Panc1 (cell line): ENCODE data around the gene CFAP410. TPM values are rescaled to one million over a fixed set of nuclear protein-coding genes. Genes with fewer than 3 reads are reported as not detected.

ENCODE experiments used
- ATAC-seq: fragments of 200-7000 bp; cut with Tn5 transposase; 2 replicates; pipeline ENCODE4 v1.9.1; 2020; ENCODE audit warnings: mild to moderate bottlenecking, moderate library complexity
- BruUV-seq: library from RNA; stranded (reverse); fragments of 400-500 nt; replicated peaks from 2 replicates; lab custom pipeline; 2021; lab: Mats Ljungman, UMichigan
- CTCF ChIA-PET: fragments of 300-600 bp; sonication (Branson Sonifier 250); formaldehyde crosslinking; loops from one replicate; lab custom pipeline; 2022; ENCODE audit warnings: antibody characterized with exemption; lab: Charles Lee
- POLR2A ChIA-PET: fragments of 300-600 bp; sonication (Branson Sonifier 250); formaldehyde crosslinking; loops from one replicate; lab custom pipeline; 2022; ENCODE audit warnings: antibody characterized with exemption; lab: Charles Lee
- DNase-seq: peaks from one replicate; pipeline ENCODE4 v3.0.0-alpha.2; 2010; ENCODE audit warnings: low read depth, low spot score
- H3K27ac ChIP-seq: 2 replicates; pipeline ENCODE4 v1.5.1; 2011; ENCODE audit warnings: mild to moderate bottlenecking, low read length, inconsistent platforms
- H3K27me3 ChIP-seq: fragments of 200-500 bp; sonication (Bioruptor generic); 2 replicates; pipeline ENCODE4 v1.6.0; 2014; ENCODE audit warnings: low read length, inconsistent platforms; ENCODE audit not compliant: control insufficient read depth, insufficient read depth
- H3K36me3 ChIP-seq: fragments of 200-500 bp; sonication (Bioruptor generic); 2 replicates; pipeline ENCODE4 v1.5.1; 2014; ENCODE audit warnings: inconsistent platforms, mild to moderate bottlenecking, low read length, moderate library complexity; ENCODE audit not compliant: control insufficient read depth, insufficient read depth
- H3K4me1 ChIP-seq: 2 replicates; pipeline ENCODE4 v1.5.1; 2011; ENCODE audit warnings: inconsistent platforms, mild to moderate bottlenecking, low read length, moderate library complexity; ENCODE audit not compliant: control insufficient read depth, insufficient read depth
- H3K4me3 ChIP-seq, 2 experiments: 2 replicates each; pipeline ENCODE4 v1.5.1; 2011 to 2012; ENCODE audit warnings: low read depth in 2 of 2, low read length in 2 of 2, mild to moderate bottlenecking in 2 of 2, inconsistent platforms in 1 of 2, moderate library complexity in 1 of 2
- H3K9me3 ChIP-seq: fragments of 200-500 bp; sonication (Bioruptor generic); 2 replicates; pipeline ENCODE4 v1.5.1; 2014; ENCODE audit warnings: low read depth, mild to moderate bottlenecking, inconsistent platforms, low read length, moderate library complexity; ENCODE audit not compliant: control insufficient read depth, insufficient read depth
- POLR2AphosphoS5 ChIP-seq: IDR thresholded peaks from 2 replicates; pipeline ENCODE4 v1.6.1; 2012; ENCODE audit warnings: mild to moderate bottlenecking, low read depth, low read length, moderate library complexity
- SIN3A ChIP-seq: IDR thresholded peaks from 2 replicates; pipeline ENCODE4 v1.6.1; 2012; ENCODE audit warnings: low read depth, mild to moderate bottlenecking, low read length, moderate library complexity, borderline replicate concordance; ENCODE audit not compliant: insufficient read depth
- TCF7L2 ChIP-seq: IDR thresholded peaks from 2 replicates; pipeline ENCODE4 v1.6.1; 2011; ENCODE audit warnings: mild to moderate bottlenecking, low read depth, low read length, inconsistent platforms
- in situ Hi-C: cut with HindIII; loops from 2 replicates; pipeline ENCODE4 v1.10.0; 2016; ENCODE audit warnings: low sequenced_read_pairs, low pct_unique_long_range_greater_than_20kb
- intact Hi-C: fragments of 100-400 bp; cut with micrococcal nuclease; formaldehyde crosslinking; loops from one replicate; pipeline ENCODE4 v1.10.0; 2022; ENCODE audit not compliant: unreplicated experiment
- total RNA-seq: library from RNA; stranded (reverse); gene quantifications from one replicate; pipeline ENCODE4 v1.2.1, GENCODE V29; 2021; ENCODE audit not compliant: unreplicated experiment
- TF ChIP-seq, protein P1 (sequence below), 2 experiments: IDR thresholded peaks; 2 replicates each; pipeline ENCODE4 v1.6.1; 2011 to 2012; ENCODE audit warnings: low read depth in 2 of 2, control low read depth in 1 of 2, low read length in 1 of 2, mild to moderate bottlenecking in 1 of 2, moderate library complexity in 1 of 2; ENCODE audit not compliant: insufficient read depth in 1 of 2
- TF ChIP-seq, protein P2 (sequence below): fragments of 450-650 bp; IDR thresholded peaks from 2 replicates; pipeline ENCODE4 v1.5.1; 2017; ENCODE audit warnings: mild to moderate bottlenecking

Gene CFAP410
- total RNA-seq, 1 experiment from 2014 or later = 11.8 TPM

DNA sequence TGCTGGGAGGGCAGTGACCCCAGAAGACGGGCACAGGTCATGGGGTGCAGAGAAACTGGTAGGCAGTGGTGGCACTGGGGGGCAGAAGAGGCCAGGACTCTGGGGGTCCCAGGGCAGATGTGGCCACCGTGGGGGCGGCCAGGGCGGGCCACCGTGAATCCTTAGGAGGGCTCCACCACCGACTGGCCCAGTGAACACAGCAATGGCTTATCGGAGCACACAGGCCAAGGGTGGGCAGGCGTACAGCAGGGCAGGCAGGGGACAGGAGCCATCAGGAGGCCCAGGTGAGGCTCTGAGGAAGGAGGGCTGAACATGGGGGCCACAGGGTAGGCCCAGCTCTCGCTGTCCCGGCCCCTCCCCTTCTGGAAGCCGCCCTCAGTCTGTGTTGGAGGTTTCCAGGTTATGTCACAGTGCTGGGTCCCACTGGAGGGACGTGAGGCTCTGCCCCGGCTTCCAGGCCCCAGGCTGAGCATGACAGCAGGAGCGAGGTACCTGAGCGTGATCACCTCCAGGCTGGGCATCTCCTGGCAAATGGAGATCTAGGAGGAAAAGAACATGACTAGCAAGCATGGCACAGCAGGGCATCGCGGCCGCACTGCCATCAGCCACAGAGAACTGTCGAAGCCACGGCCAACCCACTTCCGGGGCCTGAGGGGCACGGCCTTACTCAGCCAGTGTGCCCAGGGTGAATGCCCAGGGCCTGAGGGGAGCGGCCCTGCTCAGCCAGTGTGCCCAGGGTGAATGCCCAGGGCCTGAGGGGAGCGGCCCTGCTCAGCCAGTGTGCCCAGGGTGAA, 3.7 kb downstream of the CFAP410 start:
- ChIA-PET POLR2A (no interaction called here), CTCF (no interaction called here)
- H3K9me3 ChIP-seq = no peaks in the 10 kb centered on the region
- no peak for TF ChIP-seq POLR2AphosphoS5
- TF ChIP-seq TCF7L2 = no peak
- TF ChIP-seq, protein P1, sequence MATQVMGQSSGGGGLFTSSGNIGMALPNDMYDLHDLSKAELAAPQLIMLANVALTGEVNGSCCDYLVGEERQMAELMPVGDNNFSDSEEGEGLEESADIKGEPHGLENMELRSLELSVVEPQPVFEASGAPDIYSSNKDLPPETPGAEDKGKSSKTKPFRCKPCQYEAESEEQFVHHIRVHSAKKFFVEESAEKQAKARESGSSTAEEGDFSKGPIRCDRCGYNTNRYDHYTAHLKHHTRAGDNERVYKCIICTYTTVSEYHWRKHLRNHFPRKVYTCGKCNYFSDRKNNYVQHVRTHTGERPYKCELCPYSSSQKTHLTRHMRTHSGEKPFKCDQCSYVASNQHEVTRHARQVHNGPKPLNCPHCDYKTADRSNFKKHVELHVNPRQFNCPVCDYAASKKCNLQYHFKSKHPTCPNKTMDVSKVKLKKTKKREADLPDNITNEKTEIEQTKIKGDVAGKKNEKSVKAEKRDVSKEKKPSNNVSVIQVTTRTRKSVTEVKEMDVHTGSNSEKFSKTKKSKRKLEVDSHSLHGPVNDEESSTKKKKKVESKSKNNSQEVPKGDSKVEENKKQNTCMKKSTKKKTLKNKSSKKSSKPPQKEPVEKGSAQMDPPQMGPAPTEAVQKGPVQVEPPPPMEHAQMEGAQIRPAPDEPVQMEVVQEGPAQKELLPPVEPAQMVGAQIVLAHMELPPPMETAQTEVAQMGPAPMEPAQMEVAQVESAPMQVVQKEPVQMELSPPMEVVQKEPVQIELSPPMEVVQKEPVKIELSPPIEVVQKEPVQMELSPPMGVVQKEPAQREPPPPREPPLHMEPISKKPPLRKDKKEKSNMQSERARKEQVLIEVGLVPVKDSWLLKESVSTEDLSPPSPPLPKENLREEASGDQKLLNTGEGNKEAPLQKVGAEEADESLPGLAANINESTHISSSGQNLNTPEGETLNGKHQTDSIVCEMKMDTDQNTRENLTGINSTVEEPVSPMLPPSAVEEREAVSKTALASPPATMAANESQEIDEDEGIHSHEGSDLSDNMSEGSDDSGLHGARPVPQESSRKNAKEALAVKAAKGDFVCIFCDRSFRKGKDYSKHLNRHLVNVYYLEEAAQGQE (IDR thresholded peaks at IDR 0.05; ENCODE audit: insufficient read depth in 1 of 2, low read depth in 2 of 2, low read length in 1 of 2) = no peak
- no peak for TF ChIP-seq SIN3A
- TF ChIP-seq, protein P2, sequence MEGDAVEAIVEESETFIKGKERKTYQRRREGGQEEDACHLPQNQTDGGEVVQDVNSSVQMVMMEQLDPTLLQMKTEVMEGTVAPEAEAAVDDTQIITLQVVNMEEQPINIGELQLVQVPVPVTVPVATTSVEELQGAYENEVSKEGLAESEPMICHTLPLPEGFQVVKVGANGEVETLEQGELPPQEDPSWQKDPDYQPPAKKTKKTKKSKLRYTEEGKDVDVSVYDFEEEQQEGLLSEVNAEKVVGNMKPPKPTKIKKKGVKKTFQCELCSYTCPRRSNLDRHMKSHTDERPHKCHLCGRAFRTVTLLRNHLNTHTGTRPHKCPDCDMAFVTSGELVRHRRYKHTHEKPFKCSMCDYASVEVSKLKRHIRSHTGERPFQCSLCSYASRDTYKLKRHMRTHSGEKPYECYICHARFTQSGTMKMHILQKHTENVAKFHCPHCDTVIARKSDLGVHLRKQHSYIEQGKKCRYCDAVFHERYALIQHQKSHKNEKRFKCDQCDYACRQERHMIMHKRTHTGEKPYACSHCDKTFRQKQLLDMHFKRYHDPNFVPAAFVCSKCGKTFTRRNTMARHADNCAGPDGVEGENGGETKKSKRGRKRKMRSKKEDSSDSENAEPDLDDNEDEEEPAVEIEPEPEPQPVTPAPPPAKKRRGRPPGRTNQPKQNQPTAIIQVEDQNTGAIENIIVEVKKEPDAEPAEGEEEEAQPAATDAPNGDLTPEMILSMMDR = no peak
- H3K36me3 ChIP-seq = no peaks in the 10 kb centered on the region
- H3K4me3 ChIP-seq = no peak overlapping the region
- ATAC-seq = no peak
- H3K27me3 ChIP-seq = no peaks in the 10 kb centered on the region
- no peak for DNase-seq
- H3K4me1 ChIP-seq = peaks cover 3% of the 10 kb centered on the region; the same call in 1 of the 2 replicates
- no peak overlapping the region for H3K27ac ChIP-seq
- no TSS peak for BruUV-seq
- intact Hi-C loops (no loop called here), in situ Hi-C loops (no loop called here)

DNA sequence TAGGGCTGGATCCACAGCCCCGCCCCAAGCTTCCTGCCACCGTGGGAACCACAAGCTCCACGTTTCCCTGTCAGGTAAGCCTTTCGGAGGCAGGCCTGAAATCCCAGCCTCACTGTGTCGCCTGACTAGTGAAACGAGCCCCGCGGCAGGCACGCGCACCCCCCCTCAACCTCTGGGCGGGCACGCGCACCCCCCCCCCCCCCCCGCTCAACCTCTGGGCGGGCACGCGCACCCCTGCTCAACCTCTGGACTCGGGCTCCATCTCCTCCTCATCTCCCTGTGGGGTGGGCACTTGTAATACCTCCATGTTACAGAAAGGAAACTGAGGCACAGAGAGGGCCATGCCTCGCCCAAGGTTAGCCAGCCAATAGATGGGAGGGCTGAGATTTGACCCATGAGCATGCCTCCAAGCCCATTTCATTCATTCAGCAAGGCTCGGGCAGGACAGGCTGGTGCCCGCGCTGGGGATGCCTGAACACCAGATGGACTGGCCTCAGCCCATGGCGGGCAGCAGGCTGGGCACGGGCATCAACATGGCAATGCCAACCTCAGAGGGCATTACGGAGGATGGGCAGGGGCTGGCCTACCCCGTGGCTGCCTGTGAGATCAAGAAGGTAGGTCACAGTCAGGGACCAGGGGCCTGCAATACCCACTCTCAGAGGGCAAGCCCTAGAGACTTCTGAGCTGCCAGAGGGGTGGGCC, 4.7 kb downstream of the CFAP410 start:
- no peaks in the 10 kb centered on the region for H3K36me3 ChIP-seq
- no peak overlapping the region for H3K27ac ChIP-seq
- in situ Hi-C loops (no loop called here), intact Hi-C loops (no loop called here)
- CTCF ChIA-PET = no interaction called here
- TF ChIP-seq SIN3A (no peak), POLR2AphosphoS5 (no peak), TCF7L2 (no peak)
- TF ChIP-seq, protein P1 (IDR thresholded peaks at IDR 0.05; ENCODE audit: insufficient read depth in 1 of 2, low read depth in 2 of 2, low read length in 1 of 2) = no peak
- TF ChIP-seq, protein P2 = no peak
- H3K4me3 ChIP-seq = no peak overlapping the region
- ATAC-seq (no peak), DNase-seq (no peak)
- POLR2A ChIA-PET = interaction anchor here (0.5 kb wide), 1 partner anchor 16 kb away, joined by 3 read pairs; no protein-coding TSS in a partner anchor
- no peaks in the 10 kb centered on the region for H3K4me1 ChIP-seq
- no peaks in the 10 kb centered on the region for H3K9me3 ChIP-seq
- H3K27me3 ChIP-seq = no peaks in the 10 kb centered on the region
- no TSS peak for BruUV-seq
